Endothelial cell of umbilical vein (primary cell): ENCODE measurements around the gene FOLR1. TPM values are rescaled to one million over a fixed set of nuclear protein-coding genes. Genes with fewer than 3 reads are reported as not detected.
"Not testable (repeated sequence)": the region's sequence is repeated elsewhere in the genome, so short reads cannot be mapped to it uniquely, and the experiment has no call there.

Experiments
- Bru-seq: library from RNA; stranded (reverse); fragments of 400-500 nt; gene quantifications from one replicate; lab custom pipeline; 2021; lab: Mats Ljungman, UMichigan
- BruChase-seq, 2 experiments: library from RNA; stranded (reverse); fragments of 400-500 nt; gene quantifications; one replicate each; lab custom pipeline; 2021; lab: Mats Ljungman, UMichigan
- BruUV-seq: library from RNA; stranded (reverse); fragments of 400-500 nt; replicated peaks from 2 replicates; lab custom pipeline; 2021; lab: Mats Ljungman, UMichigan
- CTCF ChIA-PET: fragments of 300-600, 350-600 bp; sonication (Branson Sonifier 250); formaldehyde crosslinking; loops from one replicate; lab custom pipeline; 2021; ENCODE audit warnings: antibody characterized with exemption, inconsistent platforms; lab: Charles Lee
- POLR2A ChIA-PET: fragments of 300-600, 350-600 bp; sonication (Branson Sonifier 250); formaldehyde crosslinking; loops from one replicate; lab custom pipeline; 2021; ENCODE audit warnings: antibody characterized with exemption, inconsistent platforms; lab: Charles Lee
- DNase-seq: peaks from one replicate; pipeline ENCODE4 v3.0.0-alpha.2; 2011; ENCODE audit warnings: low read depth, low spot score
- FAIRE-seq: peaks from 2 replicates; lab custom pipeline; 2011; peaks lifted over from hg19 to GRCh38; lab: Jason Lieb, UNC
- H2AFZ ChIP-seq: 2 replicates; pipeline ENCODE4 v1.6.0; 2012; ENCODE audit warnings: low read depth, low read length, control low read depth, inconsistent platforms
- H3K27ac ChIP-seq: 2 replicates; pipeline ENCODE4 v1.5.1; 2011; ENCODE audit warnings: low read depth, mild to moderate bottlenecking, control low read depth, low read length, moderate library complexity; ENCODE audit not compliant: insufficient read depth
- H3K27me3 ChIP-seq, 2 experiments: 2 replicates each; pipeline versions ENCODE4 v1.6.0 to v1.6.1; 2011; ENCODE audit warnings: low read length in 2 of 2, mixed read lengths in 1 of 2; ENCODE audit not compliant: control insufficient read depth in 2 of 2, insufficient read depth in 2 of 2
- H3K36me3 ChIP-seq, 2 experiments: 2 replicates in 1 of 2; 3 replicates in 1 of 2; pipeline ENCODE4 v1.5.1; 2011; ENCODE audit warnings: low read length in 2 of 2, mild to moderate bottlenecking in 1 of 2, moderate library complexity in 1 of 2; ENCODE audit not compliant: control insufficient read depth in 2 of 2, insufficient read depth in 2 of 2; ENCODE audit errors: extremely low read depth in 1 of 2
- H3K4me1 ChIP-seq: 3 replicates; pipeline ENCODE4 v1.5.1; 2011; ENCODE audit warnings: mild to moderate bottlenecking, low read length; ENCODE audit not compliant: control insufficient read depth, insufficient read depth; ENCODE audit errors: extremely low read depth
- H3K4me2 ChIP-seq: 2 replicates; pipeline ENCODE4 v1.6.1; 2011; ENCODE audit warnings: low read length, control low read depth, mixed read lengths; ENCODE audit not compliant: insufficient read depth
- H3K4me3 ChIP-seq, 3 experiments: fragments of 200-600 bp in 1 of 3; sonication (generic), shearing (Covaris generic) in 1 of 3; replicated peaks in 1 of 3; 2 replicates each; pipeline ENCODE4 v1.5.1; 2011 to 2016; ENCODE audit warnings: control low read depth in 3 of 3, low read length in 3 of 3, mild to moderate bottlenecking in 2 of 3, inconsistent platforms in 1 of 3, low read depth in 1 of 3, moderate library complexity in 1 of 3; ENCODE audit not compliant: insufficient read depth in 1 of 3
- H3K79me2 ChIP-seq: 2 replicates; pipeline ENCODE4 v1.6.0; 2012; ENCODE audit warnings: low read length, inconsistent platforms; ENCODE audit not compliant: control insufficient read depth, insufficient read depth
- H3K9ac ChIP-seq: replicated peaks from 2 replicates; pipeline ENCODE3; 2011; ENCODE audit warnings: low read length, control low read depth; ENCODE audit not compliant: insufficient read depth; ENCODE audit errors: extremely low read depth
- H3K9me1 ChIP-seq: replicated peaks from 3 replicates; pipeline ENCODE4 v1.6.0; 2011; ENCODE audit warnings: mild to moderate bottlenecking, low read length; ENCODE audit not compliant: control insufficient read depth, insufficient read depth; ENCODE audit errors: extremely low read depth
- H3K9me3 ChIP-seq: replicated peaks from 2 replicates; pipeline ENCODE4 v1.5.1; 2012; ENCODE audit warnings: low read length, inconsistent platforms; ENCODE audit not compliant: control insufficient read depth, insufficient read depth
- H4K20me1 ChIP-seq: replicated peaks from 2 replicates; pipeline ENCODE3; 2011; ENCODE audit warnings: mild to moderate bottlenecking, low read length; ENCODE audit not compliant: control insufficient read depth, insufficient read depth; ENCODE audit errors: extremely low read depth
- EZH2 ChIP-seq: IDR thresholded peaks from 2 replicates; pipeline ENCODE4 v1.6.1; 2012; ENCODE audit warnings: borderline replicate concordance, low read depth, mild to moderate bottlenecking, moderate library complexity, low read length, inconsistent platforms; ENCODE audit not compliant: severe bottlenecking
- FOS ChIP-seq: IDR thresholded peaks from 2 replicates; pipeline ENCODE4 v1.6.1; 2011; ENCODE audit warnings: mild to moderate bottlenecking, low read length, moderate library complexity, borderline replicate concordance; ENCODE audit not compliant: insufficient read depth
- GATA2 ChIP-seq: IDR thresholded peaks from 2 replicates; pipeline ENCODE4 v1.7.0; 2011; ENCODE audit warnings: low read depth, mild to moderate bottlenecking, moderate library complexity, mixed read lengths, low read length; ENCODE audit not compliant: insufficient read length, insufficient read depth
- JUN ChIP-seq: IDR thresholded peaks from 2 replicates; pipeline ENCODE4 v1.6.1; 2011; ENCODE audit warnings: borderline replicate concordance, low read depth; ENCODE audit not compliant: insufficient read length, insufficient read depth
- MYC ChIP-seq: IDR thresholded peaks from one replicate; pipeline ENCODE4 v1.6.1; 2011; ENCODE audit warnings: mild to moderate bottlenecking, low read depth, low read length
- POLR2A ChIP-seq: IDR thresholded peaks from 2 replicates; pipeline ENCODE4 v1.6.1; 2012; ENCODE audit warnings: low read depth, mild to moderate bottlenecking, control low read depth, low read length
- POLR2AphosphoS5 ChIP-seq: IDR thresholded peaks from 2 replicates; pipeline ENCODE4 v1.6.1; 2012; ENCODE audit warnings: low read depth, mild to moderate bottlenecking, control low read depth, low read length, moderate library complexity; ENCODE audit not compliant: insufficient read depth
- dilution Hi-C: fragments of 300-500 bp; cut with MboI; formaldehyde crosslinking; loops from one replicate; pipeline ENCODE4 v1.15.0; 2019; ENCODE audit warnings: low sequenced_read_pairs; ENCODE audit not compliant: extremely low pct_ligation_motif_present
- intact Hi-C: fragments of 100-400 bp; cut with micrococcal nuclease; formaldehyde crosslinking; loops from one replicate; pipeline ENCODE4 v1.10.0; 2022
- long read RNA-seq: library from polyadenylated mRNA; stranded (forward); transcript quantifications from one replicate; pipeline ENCODE4 v2.0.0, GENCODE V29; 2021
- polyA minus RNA-seq, 3 experiments: library from RNA; depleted of rRNA, polyadenylated mRNA; stranded (reverse); fragments of >200 nt; gene quantifications; 1 replicate in 1 of 3; 2 replicates in 2 of 3; pipeline ENCODE4 v1.2.3, GENCODE V29; 2011
- polyA plus RNA-seq, 4 experiments: library from polyadenylated mRNA; depleted of rRNA in 3 of 4; stranded (reverse) in 3 of 4; unstranded in 1 of 4; fragments of >200 nt; gene quantifications; 2 replicates each; pipeline versions ENCODE4 v1.2.1 to v1.2.3, GENCODE V29; 2011 to 2012; ENCODE audit warnings: missing spikeins in 1 of 4
- total RNA-seq: library from RNA; stranded (reverse); gene quantifications from 2 replicates; pipeline ENCODE4 v1.2.3, GENCODE V29; 2021
- TF ChIP-seq, protein P1 (sequence below), 2 donors: IDR thresholded peaks; 1 replicate in 1 of 2; 2 replicates in 1 of 2; pipeline ENCODE4 v1.5.1; 2011; ENCODE audit warnings: low read length in 2 of 2, mild to moderate bottlenecking in 2 of 2, moderate library complexity in 2 of 2, control low read depth in 1 of 2, inconsistent platforms in 1 of 2, low read depth in 1 of 2; ENCODE audit not compliant: insufficient read depth in 1 of 2; ENCODE audit errors: extremely low read depth in 1 of 2
- TF ChIP-seq, protein P2 (sequence below): IDR thresholded peaks from 2 replicates; pipeline ENCODE4 v1.6.1; 2011; ENCODE audit not compliant: insufficient read depth, insufficient read length

FOLR1 gene
- total RNA-seq (not detected in 2 replicates), polyA plus RNA-seq (not detected in 2 replicates), polyA minus RNA-seq (not detected in 2 replicates), Bru-seq, nascent RNA (not detected), BruChase-seq, experiment 1, labeled RNA remaining after a 6-hour chase (not detected), BruChase-seq, experiment 2, labeled RNA remaining after a 2-hour chase (not detected)
- not detected in 2 replicates for polyA plus RNA-seq (2011; cell fraction: cytosol; rRNA removed)
- not detected in 2 replicates for polyA plus RNA-seq (2011; cell fraction: nucleus; rRNA removed)
- not detected in 2 replicates for polyA plus RNA-seq (2012)
- 83.2 TPM for polyA minus RNA-seq (2011; cell fraction: cytosol; rRNA and poly(A)+ RNA removed)
- 0.48 and 0.63 TPM in 2 replicates for polyA minus RNA-seq (2011; cell fraction: nucleus; rRNA and poly(A)+ RNA removed)
- long read RNA-seq = 0 reads

DNA sequence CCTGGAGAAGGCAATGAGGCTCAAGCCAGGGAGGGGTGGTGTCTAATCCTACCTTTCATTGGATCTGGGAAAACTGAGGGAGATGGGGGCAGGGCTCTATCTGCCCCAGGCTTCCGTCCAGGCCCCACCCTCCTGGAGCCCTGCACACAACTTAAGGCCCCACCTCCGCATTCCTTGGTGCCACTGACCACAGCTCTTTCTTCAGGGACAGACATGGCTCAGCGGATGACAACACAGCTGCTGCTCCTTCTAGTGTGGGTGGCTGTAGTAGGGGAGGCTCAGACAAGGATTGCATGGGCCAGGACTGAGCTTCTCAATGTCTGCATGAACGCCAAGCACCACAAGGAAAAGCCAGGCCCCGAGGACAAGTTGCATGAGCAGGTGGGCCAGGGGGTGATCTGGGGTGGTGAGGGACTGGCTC is at the start of gene FOLR1:
Gene FOLR1 (plus strand): TSS at position 180 of the 421 bp plus-strand sequence. CDS start 34 bp downstream, at position 214.
- Histone ChIP-seq H3K79me2 (no peaks in the 10 kb centered on the region), H3K36me3 (no peaks in the 10 kb centered on the region), H3K4me3 (no peak within 1 kb of the TSS), H2AFZ (no peak within 1 kb of the TSS), H3K9me3 (no peaks in the 10 kb centered on the region), H3K27ac (no peak within 1 kb of the TSS), H3K9me1 (no peaks in the 10 kb centered on the region), H3K9ac (no peak within 1 kb of the TSS), H3K4me2 (no peak within 1 kb of the TSS), H3K4me1 (no peaks in the 10 kb centered on the region), H3K27me3 (no peaks in the 10 kb centered on the region), H4K20me1 (no peaks in the 10 kb centered on the region)
- FAIRE-seq (no peak), DNase-seq (no peak)
- intact Hi-C loops (no loop called here), dilution Hi-C loops (no loop called here)
- BruUV-seq = no TSS peak
- ChIA-PET POLR2A (no interaction called here), CTCF (no interaction called here)
- TF ChIP-seq GATA2 = no peak
- TF ChIP-seq EZH2 = no peak
- TF ChIP-seq, protein P1, sequence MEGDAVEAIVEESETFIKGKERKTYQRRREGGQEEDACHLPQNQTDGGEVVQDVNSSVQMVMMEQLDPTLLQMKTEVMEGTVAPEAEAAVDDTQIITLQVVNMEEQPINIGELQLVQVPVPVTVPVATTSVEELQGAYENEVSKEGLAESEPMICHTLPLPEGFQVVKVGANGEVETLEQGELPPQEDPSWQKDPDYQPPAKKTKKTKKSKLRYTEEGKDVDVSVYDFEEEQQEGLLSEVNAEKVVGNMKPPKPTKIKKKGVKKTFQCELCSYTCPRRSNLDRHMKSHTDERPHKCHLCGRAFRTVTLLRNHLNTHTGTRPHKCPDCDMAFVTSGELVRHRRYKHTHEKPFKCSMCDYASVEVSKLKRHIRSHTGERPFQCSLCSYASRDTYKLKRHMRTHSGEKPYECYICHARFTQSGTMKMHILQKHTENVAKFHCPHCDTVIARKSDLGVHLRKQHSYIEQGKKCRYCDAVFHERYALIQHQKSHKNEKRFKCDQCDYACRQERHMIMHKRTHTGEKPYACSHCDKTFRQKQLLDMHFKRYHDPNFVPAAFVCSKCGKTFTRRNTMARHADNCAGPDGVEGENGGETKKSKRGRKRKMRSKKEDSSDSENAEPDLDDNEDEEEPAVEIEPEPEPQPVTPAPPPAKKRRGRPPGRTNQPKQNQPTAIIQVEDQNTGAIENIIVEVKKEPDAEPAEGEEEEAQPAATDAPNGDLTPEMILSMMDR (IDR thresholded peaks at IDR 0.05; ENCODE audit: extremely low read depth in 1 of 2, insufficient read depth in 1 of 2, low read depth in 1 of 2, low read length in 2 of 2) = no peak
- TF ChIP-seq JUN = no peak
- TF ChIP-seq, protein P2, sequence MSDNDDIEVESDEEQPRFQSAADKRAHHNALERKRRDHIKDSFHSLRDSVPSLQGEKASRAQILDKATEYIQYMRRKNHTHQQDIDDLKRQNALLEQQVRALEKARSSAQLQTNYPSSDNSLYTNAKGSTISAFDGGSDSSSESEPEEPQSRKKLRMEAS = no peak
- no peak for TF ChIP-seq POLR2AphosphoS5
- no peak for TF ChIP-seq POLR2A
- TF ChIP-seq FOS = no peak
- TF ChIP-seq MYC = no peak

DNA sequence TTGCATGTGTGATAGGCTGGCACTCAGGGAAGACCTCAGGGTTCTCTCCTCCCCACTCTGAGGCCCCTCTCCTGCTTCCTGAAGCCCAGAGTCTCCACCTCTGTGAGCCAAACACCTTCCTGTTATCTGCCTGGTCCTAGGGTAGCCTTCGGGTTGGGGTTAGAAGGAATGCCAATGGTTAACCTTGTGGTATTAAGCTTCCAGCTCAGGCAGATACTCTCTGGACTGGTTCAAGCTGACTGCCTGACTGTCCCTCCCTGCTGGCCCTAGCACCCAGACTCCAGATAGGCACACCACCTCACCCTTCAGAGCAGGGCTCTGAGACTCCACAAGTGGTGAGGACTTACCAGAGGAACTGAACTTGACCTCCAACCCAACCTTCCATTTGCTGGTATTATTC is 49.4 kb upstream of the FOLR1 start:
- H3K4me1 ChIP-seq, BruUV-seq, FAIRE-seq, H3K9ac ChIP-seq, H2AFZ ChIP-seq, H3K36me3 ChIP-seq, DNase-seq, H3K9me1 ChIP-seq, H3K4me2 ChIP-seq, H3K79me2 ChIP-seq, H3K9me3 ChIP-seq, H3K27ac ChIP-seq, dilution Hi-C loops, POLR2A ChIA-PET, H4K20me1 ChIP-seq, H3K4me3 ChIP-seq: not testable (repeated sequence)
- H3K27me3 ChIP-seq = peaks cover 11% of the 10 kb centered on the region in 2 experiments
- intact Hi-C loops = loop anchor here (5.0 to 10.0 kb wide), 2 partner anchors 272 to 305 kb away; no protein-coding TSS in a partner anchor
- CTCF ChIA-PET = interaction anchor here (1.0 to 7.2 kb wide), 8 partner anchors 9 to 117 kb away, joined by 3 to 190 read pairs (median 16); no protein-coding TSS in a partner anchor
